ENCODE data around the gene TVP23A.

- TF ChIP-seq CTCF (IDR thresholded peaks at IDR 0.05 in 4 of 5, conservative IDR thresholded peaks at IDR 0.05 in 1 of 5) (no peak), POLR2A (IDR thresholded peaks at IDR 0.05) (no peak)
Measured at GRCh38 chr16:10782628-10783027, 36.0 kb downstream of the TVP23A start.

Measured in gastrocnemius medialis (tissue), 4 donors.